Measurements from ENCODE around the gene ZNF519.

DNA sequence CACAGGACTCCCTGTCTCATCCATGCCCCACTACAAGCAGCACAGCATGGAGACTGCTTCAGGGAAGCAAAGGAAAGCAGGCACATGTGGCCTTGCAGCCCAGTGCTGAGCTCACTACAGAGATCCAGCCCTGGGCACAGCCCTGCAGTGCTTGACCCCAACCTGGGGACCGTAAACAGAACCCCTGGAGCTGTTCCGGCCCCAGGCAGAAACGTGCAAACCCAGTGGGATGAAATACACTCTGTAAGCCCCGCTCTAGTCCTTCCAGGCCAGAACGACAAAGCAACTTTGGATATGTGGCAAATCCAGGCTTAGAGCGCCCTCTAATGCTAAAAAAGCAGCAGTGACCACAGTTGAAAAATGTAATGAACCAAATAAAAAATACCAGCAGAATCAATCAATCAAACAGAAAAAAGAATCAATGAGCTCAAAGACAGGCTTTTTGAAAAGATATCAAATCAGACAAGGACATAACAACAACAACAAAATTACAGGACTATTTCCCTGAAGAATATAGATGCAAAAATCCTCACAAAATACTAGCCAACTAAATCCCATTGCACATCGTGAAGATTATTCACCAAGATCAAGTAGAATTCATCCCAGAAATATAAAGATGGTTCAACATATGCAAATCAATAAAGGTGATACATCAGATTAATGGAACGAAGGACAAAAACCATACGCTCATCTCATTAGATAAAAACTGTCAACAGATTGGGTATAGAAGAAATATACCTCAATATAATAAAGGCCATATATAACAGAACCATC lies 45.6 kb downstream of the ZNF519 start:
- TF ChIP-seq, protein P1, sequence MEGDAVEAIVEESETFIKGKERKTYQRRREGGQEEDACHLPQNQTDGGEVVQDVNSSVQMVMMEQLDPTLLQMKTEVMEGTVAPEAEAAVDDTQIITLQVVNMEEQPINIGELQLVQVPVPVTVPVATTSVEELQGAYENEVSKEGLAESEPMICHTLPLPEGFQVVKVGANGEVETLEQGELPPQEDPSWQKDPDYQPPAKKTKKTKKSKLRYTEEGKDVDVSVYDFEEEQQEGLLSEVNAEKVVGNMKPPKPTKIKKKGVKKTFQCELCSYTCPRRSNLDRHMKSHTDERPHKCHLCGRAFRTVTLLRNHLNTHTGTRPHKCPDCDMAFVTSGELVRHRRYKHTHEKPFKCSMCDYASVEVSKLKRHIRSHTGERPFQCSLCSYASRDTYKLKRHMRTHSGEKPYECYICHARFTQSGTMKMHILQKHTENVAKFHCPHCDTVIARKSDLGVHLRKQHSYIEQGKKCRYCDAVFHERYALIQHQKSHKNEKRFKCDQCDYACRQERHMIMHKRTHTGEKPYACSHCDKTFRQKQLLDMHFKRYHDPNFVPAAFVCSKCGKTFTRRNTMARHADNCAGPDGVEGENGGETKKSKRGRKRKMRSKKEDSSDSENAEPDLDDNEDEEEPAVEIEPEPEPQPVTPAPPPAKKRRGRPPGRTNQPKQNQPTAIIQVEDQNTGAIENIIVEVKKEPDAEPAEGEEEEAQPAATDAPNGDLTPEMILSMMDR (IDR thresholded peaks at IDR 0.05) = peak in 1 of 2 donors; percentile 33
- TF ChIP-seq POLR2AphosphoS5 (IDR thresholded peaks at IDR 0.05) = no peak
- TF ChIP-seq POLR2A (IDR thresholded peaks at IDR 0.05) = no peak
